Mucosa of descending colon (tissue), 3 donors: ENCODE results near the gene FAM162A. TPM values are rescaled to one million over a fixed set of nuclear protein-coding genes. Genes with fewer than 3 reads are reported as not detected.
A peak's percentile ranks its signal among the peaks of the same experiment; 100 is the strongest.

Experiments
- ATAC-seq: fragments of 200-7000 bp; cut with Tn5 transposase; one replicate; pipeline ENCODE4 v1.9.1; 2020; ENCODE audit warnings: mild to moderate bottlenecking, moderate library complexity
- DNase-seq, 3 donors: peaks; one replicate each; pipeline ENCODE4 v3.0.0-alpha.2; 2020
- H3K36me3 ChIP-seq: fragments of 200-600 bp; one replicate; pipeline ENCODE4 v1.8.0; 2021; ENCODE audit warnings: low read depth, mild to moderate bottlenecking
- H3K4me1 ChIP-seq: fragments of 200-600 bp; one replicate; pipeline ENCODE4 v1.8.0; 2021; ENCODE audit warnings: low read depth, mild to moderate bottlenecking
- H3K4me3 ChIP-seq: fragments of 200-600 bp; one replicate; pipeline ENCODE4 v1.8.0; 2021; ENCODE audit warnings: mild to moderate bottlenecking
- H3K9me3 ChIP-seq: fragments of 200-600 bp; one replicate; pipeline ENCODE4 v1.8.0; 2021; ENCODE audit warnings: mild to moderate bottlenecking
- intact Hi-C, 2 donors: fragments of 100-400 bp; cut with DNase I in 1 of 2; cut with micrococcal nuclease in 1 of 2; formaldehyde crosslinking; loops; one replicate each; pipeline versions ENCODE4 v1.11.0 to v1.11.1; 2022; cut with DNase I, micrococcal nuclease
- total RNA-seq, 3 donors: library from RNA; stranded (reverse); fragmentation: NEBNext Ultra II Directional in 2 of 3; extraction: Animal tissue kit (Norgen Biotek cat#: 25700) in 2 of 3; gene quantifications; one replicate each; pipeline versions ENCODE4 v1.2.1 to v1.2.4, GENCODE V29; 2021 to 2023
- TF ChIP-seq, protein P1 (sequence below): fragments of 200-600 bp; IDR thresholded peaks from one replicate; pipeline ENCODE4 v1.8.0; 2022; ENCODE audit warnings: antibody characterized with exemption, mild to moderate bottlenecking
- donor health status: DM: no; HTN: no; CAD: no; lungs with moderate emphysema.
- donor health status: DM: no; HTN: no; CAD: no.
- donor health status: DM: no; HTN: yes; CAD: no.

FAM162A gene
- total RNA-seq, 3 donors from 2014 or later = 111 to 206 (median 152) TPM

DNA sequence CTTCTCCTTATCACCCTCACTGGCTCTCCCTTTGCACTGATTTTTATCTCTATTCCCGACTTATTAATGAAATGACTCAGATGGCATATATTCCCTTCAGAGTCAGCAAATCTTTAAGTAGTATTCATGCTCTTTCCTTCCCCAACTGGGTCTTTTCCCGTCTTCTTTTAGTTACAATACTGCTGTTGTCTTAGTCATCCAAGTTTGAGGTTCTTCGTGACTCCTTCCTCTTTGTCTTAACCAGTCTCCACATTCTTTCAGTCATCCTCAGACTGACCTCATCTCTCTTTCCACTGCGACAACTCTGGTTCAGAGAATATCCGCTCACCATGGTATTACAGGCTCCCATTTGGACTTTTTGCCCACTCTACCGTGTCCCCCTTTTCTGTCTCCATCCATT, 19.5 kb downstream of the FAM162A start:
- Histone ChIP-seq H3K4me3 (no peak overlapping the region), H3K4me1 (no peaks in the 10 kb centered on the region), H3K9me3 (no peaks in the 10 kb centered on the region), H3K36me3 (peaks cover 4% of the 10 kb centered on the region)
- DNase-seq = no peak
- ATAC-seq = no peak
- intact Hi-C loops = no loop called here
- TF ChIP-seq, protein P1, sequence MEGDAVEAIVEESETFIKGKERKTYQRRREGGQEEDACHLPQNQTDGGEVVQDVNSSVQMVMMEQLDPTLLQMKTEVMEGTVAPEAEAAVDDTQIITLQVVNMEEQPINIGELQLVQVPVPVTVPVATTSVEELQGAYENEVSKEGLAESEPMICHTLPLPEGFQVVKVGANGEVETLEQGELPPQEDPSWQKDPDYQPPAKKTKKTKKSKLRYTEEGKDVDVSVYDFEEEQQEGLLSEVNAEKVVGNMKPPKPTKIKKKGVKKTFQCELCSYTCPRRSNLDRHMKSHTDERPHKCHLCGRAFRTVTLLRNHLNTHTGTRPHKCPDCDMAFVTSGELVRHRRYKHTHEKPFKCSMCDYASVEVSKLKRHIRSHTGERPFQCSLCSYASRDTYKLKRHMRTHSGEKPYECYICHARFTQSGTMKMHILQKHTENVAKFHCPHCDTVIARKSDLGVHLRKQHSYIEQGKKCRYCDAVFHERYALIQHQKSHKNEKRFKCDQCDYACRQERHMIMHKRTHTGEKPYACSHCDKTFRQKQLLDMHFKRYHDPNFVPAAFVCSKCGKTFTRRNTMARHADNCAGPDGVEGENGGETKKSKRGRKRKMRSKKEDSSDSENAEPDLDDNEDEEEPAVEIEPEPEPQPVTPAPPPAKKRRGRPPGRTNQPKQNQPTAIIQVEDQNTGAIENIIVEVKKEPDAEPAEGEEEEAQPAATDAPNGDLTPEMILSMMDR = no peak

- no peak overlapping the region for H3K4me3 ChIP-seq
- ATAC-seq = no peak
- peaks cover 4% of the 10 kb centered on the region for H3K36me3 ChIP-seq
- intact Hi-C loops = no loop called here
- H3K9me3 ChIP-seq = no peaks in the 10 kb centered on the region
- DNase-seq = no peak
- TF ChIP-seq, protein P1 = no peak
- H3K4me1 ChIP-seq = no peaks in the 10 kb centered on the region
Observed at GRCh38 chr3:122405015-122405414, 21.0 kb downstream of the FAM162A start.

- Histone ChIP-seq H3K4me1 (no peaks in the 10 kb centered on the region), H3K4me3 (no peak overlapping the region), H3K36me3 (peaks cover 4% of the 10 kb centered on the region), H3K9me3 (no peaks in the 10 kb centered on the region)
- TF ChIP-seq, protein P1 = no peak
- intact Hi-C loops = no loop called here
- no peak for DNase-seq
- no peak for ATAC-seq
Observed at GRCh38 chr3:122406198-122406597, 22.2 kb downstream of the FAM162A start.

DNA sequence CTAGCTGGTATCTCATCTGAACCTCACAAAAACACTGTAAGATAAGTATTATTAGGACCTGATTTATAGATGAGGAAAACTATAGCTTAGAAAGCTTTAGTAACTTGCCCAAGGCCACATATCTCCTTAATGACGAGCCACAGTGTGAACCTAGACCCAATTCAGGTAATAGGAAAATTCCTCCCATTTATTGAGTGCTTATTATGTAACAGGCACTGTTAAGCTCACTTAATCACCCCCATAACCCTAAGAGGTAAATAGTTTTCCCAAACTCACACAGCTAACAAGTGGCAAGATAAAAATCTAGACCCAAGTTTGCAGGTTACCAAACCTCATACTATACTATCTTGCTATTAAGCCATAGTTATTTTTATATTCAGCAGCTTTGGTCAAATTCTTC, 24.0 kb downstream of the FAM162A start:
- Histone ChIP-seq H3K4me3 (no peak overlapping the region), H3K4me1 (no peaks in the 10 kb centered on the region), H3K9me3 (no peaks in the 10 kb centered on the region), H3K36me3 (peaks cover 4% of the 10 kb centered on the region)
- DNase-seq = no peak
- no peak for ATAC-seq
- TF ChIP-seq, protein P1 = no peak
- intact Hi-C loops = no loop called here

- TF ChIP-seq, protein P1 = no peak
- Histone ChIP-seq H3K9me3 (no peaks in the 10 kb centered on the region), H3K36me3 (peaks cover 4% of the 10 kb centered on the region), H3K4me1 (peaks cover 2% of the 10 kb centered on the region), H3K4me3 (no peak overlapping the region)
- peak; percentile 28 for ATAC-seq
- DNase-seq = no peak
- intact Hi-C loops = no loop called here
Observed at GRCh38 chr3:122409446-122409845, 25.5 kb downstream of the FAM162A start.

DNA sequence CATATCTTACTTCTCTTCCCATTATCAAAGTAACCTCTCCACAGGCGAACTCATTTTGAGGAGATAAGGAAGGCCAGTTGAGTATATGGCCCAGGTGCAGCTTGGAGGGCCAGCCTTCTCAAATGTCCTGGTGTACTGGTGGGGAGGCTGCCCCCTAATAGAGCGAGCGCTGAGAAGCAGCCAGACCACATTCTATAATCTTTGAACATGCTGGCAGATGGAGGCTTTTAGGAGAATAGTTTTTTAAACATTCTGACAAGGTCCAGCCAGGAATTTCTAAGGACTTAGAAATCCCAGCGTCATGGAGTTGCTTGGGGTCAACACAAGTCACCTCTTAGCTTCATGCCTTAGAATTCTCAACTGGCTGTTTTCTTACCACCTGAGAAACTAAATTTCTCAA, 26.1 kb downstream of the FAM162A start:
- Histone ChIP-seq H3K36me3 (peaks cover 4% of the 10 kb centered on the region), H3K9me3 (no peaks in the 10 kb centered on the region), H3K4me3 (no peak overlapping the region), H3K4me1 (peaks cover 9% of the 10 kb centered on the region)
- no peak for ATAC-seq
- no peak for DNase-seq
- intact Hi-C loops = no loop called here
- TF ChIP-seq, protein P1 = no peak
